Measurements from ENCODE around the gene PPP2CA.

DNA sequence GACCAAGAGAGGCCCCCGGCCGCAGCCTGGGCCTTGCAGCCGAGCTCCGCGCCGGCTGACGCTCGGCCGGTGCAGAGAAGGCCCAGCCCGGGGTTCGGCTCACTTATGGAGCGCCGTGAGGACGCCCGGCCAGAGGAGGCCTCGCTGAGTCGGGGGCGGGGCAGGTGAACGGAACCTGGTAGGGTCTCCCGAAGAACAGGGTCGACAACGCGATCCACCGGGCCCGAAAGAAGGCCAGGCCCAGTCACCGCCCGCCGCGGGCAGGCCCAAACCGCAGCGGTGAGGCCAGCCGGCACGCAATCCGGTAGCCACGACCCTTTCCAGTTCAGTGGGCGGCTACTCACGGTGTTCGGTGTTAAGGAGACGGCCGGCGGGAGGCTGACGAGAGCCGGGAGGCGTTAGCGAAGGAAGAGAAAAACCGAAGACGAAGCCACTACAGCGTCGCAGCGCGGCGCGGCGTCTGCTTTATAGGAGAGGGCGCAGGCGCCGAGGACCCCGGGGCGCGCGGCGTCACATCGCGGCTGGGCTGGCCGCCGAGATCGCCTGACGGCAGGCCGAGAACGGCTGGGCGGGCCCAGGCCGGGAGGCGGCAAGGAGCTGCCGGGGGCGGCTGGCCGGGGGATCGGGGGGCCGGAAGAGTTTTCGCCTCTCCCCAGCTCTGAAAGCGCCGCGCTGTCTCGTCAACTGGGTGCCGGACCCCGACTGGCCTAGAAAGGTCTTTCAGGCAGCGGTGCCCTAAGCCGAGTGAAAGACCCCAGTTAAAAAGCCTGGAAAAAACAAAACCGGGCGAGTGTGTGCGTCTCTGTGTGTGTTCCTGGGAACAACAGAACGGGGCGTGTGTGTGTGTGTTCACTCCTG lies 49.1 kb downstream of the PPP2CA start, which contains the start of gene SKP1:
- peak; percentile 96 for TF ChIP-seq POLR2A (IDR thresholded peaks at IDR 0.05; ENCODE audit: extremely low read depth, insufficient read length)
- TF ChIP-seq, protein P1, sequence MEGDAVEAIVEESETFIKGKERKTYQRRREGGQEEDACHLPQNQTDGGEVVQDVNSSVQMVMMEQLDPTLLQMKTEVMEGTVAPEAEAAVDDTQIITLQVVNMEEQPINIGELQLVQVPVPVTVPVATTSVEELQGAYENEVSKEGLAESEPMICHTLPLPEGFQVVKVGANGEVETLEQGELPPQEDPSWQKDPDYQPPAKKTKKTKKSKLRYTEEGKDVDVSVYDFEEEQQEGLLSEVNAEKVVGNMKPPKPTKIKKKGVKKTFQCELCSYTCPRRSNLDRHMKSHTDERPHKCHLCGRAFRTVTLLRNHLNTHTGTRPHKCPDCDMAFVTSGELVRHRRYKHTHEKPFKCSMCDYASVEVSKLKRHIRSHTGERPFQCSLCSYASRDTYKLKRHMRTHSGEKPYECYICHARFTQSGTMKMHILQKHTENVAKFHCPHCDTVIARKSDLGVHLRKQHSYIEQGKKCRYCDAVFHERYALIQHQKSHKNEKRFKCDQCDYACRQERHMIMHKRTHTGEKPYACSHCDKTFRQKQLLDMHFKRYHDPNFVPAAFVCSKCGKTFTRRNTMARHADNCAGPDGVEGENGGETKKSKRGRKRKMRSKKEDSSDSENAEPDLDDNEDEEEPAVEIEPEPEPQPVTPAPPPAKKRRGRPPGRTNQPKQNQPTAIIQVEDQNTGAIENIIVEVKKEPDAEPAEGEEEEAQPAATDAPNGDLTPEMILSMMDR (IDR thresholded peaks at IDR 0.05; ENCODE audit: low read depth, low read length): no peak
- TF ChIP-seq, protein P2, sequence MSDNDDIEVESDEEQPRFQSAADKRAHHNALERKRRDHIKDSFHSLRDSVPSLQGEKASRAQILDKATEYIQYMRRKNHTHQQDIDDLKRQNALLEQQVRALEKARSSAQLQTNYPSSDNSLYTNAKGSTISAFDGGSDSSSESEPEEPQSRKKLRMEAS (IDR thresholded peaks at IDR 0.05; ENCODE audit: low read depth, low read length): peak; percentile 35; the same call in 1 of the 2 replicates
- TF ChIP-seq MYC (IDR thresholded peaks at IDR 0.05; ENCODE audit: low read depth, low read length): no peak; the same call in none of the 2 replicates
